GM21528 (cell line): Measurements from ENCODE around the gene CAV2.
"Not testable (repeated sequence)": the region's sequence is repeated elsewhere in the genome, so short reads cannot be mapped to it uniquely, and the experiment has no call there.

ENCODE experiments used
- ATAC-seq: cut with Tn5 transposase; IDR thresholded peaks from one replicate; pipeline ENCODE4 v1.9.1; 2021; ENCODE audit warnings: mild to moderate bottlenecking, moderate library complexity; ENCODE audit not compliant: unreplicated experiment, low FRiP score

Gene CAV2, protein sequence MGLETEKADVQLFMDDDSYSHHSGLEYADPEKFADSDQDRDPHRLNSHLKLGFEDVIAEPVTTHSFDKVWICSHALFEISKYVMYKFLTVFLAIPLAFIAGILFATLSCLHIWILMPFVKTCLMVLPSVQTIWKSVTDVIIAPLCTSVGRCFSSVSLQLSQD

DNA sequence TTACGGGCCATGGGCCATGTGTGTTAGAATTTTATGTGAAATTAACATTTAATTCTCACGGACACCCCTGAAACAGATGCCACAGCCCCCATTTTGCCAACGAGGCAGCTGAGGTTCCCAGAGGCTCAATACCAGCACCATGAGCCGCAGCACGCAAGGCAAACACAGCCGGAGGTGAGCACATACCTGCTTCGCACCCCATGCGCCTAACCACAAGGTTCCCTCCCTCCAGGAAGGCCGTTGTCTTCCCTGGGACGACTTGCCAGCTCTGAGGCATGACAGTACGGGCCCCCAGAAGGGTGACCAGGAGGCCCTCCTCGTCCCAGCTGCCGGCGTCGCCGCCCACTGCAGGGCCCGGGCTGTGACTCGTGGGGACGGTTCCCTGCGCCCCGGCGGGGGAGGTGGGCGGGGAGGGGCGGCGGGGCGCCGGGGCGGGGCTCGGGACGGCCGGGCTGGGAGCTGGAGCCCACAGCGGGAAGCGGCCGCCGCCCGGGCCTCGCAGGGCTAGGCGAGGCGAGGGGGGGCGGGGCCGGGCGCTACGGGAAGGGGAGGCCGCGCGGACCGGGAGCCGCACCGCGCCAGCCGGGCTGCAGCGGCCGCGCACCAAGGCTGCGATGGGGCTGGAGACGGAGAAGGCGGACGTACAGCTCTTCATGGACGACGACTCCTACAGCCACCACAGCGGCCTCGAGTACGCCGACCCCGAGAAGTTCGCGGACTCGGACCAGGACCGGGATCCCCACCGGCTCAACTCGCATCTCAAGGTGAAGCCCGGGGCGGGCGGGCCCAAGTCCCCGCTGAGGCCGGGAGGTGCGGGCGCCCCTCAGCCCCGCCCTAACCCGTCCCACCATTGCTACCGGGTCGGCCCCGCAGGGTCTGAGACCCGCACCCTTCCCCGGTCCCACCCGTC, at the start of gene CAV2:
CAV2 (plus strand) TSS at position 571 of the 910 bp plus-strand sequence; CDS start at position 615, 44 bp downstream.
- ATAC-seq, result peak; percentile 52

DNA sequence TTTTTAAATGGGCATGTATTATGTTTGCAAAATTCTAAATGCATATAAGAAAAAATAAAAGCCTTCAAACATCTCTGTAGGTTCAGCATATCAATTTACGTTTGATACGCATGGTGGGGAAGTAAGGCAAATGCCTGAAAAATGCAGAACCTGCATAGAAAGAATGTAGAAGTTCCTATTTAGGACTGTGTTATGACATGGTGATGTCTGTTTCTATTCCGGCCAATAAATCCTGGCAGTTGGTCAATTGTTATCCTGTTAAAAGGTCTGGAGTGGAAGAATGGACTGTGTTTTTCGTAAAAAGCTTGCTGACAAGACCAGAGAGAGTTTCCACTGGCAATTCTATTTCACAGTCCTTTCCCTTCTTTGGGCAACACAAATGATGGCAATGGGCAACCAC, 49.6 kb upstream of the CAV2 start:
- ATAC-seq, result no peak

DNA sequence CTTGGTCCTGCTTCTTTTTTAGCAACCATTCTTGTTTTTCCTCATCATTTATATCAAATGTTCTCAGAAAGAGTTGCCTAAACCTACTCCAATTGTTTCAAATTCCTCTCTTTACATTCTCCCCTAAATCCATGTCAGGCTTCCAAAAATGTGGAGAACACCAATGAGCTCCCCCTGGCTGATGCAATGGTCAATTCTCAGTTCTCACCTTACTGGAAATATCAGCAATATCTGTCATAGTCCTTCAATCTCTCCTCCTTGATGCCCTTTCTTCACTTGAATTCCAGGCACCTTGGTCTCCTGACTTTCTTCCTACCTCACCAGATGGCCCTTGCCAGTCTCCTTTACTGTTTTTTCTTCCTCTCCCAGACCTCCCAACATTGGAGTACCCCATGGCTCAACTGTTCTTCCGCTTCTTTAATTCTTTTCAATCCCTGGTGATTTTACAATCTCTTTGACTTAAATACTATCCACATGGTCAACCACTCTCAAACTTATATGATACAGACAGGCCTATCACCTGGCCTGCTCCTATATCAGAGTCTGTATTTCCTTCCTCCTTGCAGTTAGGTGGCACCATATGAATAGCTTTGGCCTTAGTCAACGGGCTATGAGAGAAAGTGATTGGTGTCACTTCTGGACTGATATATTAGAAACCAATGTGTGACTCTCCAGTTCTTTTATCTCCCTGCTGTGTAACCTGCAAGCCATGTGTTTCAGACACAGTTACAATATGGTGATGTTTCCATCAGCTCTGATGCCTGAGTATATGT, 47.4 kb upstream of the CAV2 start:
- no peak for ATAC-seq

DNA sequence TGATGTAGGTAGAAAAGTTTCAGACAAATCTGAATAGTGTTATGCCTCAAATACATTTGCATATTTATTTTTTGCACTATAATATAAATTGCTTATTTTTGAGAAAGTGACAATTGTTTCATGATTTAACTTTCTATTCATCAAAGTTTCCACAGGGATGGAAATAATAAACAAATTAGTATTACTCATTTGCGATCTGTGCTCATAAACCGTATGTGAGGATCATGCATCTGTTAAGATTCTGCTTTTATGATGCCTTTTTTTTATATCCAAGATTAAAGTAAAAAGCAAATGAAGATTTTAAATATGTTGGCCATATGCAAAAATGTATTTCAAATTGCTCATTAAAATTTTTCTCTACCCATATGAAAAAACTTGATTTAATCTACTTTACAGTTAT, 45.2 kb upstream of the CAV2 start:
- ATAC-seq, result no peak

DNA sequence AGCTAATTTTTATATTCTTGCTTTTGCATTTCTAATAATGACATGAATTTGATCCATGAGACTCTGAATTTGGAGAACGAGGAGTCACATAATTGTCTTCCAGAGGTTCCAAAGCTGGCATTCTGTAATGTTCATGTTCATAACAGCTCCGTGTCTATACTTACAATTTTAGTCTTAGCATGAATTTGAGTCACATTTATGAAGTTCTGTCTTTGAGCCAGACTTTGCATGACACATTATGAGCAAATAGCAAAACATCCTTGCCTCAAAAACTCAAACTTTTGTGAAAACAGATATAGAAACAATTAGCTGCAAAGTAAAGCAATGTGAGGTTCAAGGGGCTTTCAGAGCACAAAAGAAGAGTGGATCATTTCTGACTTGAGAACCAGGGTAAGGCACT, 44.5 kb upstream of the CAV2 start:
- ATAC-seq, result no peak

DNA sequence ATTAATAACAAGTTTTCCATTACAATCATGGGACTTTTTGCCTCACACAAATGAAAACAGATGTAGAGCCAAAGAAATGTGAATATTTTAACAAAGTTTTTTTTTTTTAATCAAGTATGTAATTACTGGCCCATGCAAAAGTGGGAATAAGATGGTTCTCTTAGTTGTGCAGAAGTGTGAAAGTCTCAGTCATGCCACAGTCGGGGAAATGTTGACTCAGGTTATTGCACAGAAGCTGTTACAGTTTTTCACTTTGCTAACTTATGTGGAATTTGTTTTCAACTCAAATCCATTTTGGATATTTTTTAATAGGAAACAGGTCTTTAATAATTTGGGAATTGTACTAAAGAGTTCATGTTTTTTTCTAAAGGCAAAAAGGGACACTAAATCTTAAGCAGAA, 44.0 kb upstream of the CAV2 start:
- ATAC-seq, result no peak

DNA sequence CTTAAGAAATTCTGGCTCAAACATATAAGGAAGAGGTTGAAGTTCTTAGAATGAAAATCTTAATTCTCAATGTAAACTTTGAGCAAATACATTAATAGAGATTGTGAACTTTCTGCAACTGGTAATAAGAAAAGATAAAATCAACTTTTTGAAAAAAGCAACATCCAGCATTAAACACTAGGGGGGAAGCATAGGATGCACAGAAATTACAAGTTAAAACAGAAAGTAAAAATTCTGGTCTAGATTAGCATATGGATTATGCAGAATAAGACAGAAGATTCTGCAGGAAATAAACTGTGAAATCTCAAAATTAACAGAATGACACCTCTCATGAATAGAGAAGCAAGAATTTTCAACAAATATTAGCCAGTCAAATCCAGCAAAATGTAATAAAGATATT, 38.0 kb upstream of the CAV2 start:
- no peak for ATAC-seq

DNA sequence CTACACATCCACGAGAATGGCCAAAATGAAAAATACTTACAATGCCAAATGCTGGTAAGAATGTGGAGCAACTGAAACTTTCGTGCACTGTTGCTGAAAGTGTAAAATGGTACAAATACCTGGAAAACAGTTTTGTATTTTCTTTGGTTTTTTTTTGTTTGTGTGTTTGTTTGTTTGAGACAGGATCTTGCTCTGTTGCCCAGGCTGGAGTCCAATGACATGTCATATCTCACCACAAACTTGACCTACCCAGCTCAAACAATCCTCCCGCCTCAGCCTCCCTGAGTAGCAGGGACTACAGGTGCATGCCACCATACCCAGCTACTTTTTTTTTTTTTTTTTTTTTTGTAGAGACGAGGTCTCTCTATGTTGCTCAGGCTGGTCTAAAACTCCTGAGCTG, 35.6 kb upstream of the CAV2 start:
- no peak for ATAC-seq

DNA sequence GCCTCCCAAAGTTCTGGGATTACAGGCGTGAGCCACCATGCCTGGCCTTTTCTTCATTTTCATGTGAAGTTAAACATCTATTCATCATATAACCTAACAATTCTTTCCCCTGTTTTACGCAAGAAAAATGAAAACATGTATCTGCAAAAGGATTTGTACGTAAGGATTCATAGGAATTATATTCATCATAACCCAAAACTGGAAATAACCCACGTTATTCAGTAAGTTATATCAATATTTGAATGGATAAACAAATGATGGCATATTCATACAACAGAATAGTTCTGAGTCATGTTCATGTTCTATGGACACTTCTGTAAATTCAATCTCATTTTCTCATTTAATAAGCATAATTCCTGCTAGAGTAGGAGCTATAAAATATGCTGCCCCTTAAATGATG, 35.2 kb upstream of the CAV2 start:
- no peak for ATAC-seq

DNA sequence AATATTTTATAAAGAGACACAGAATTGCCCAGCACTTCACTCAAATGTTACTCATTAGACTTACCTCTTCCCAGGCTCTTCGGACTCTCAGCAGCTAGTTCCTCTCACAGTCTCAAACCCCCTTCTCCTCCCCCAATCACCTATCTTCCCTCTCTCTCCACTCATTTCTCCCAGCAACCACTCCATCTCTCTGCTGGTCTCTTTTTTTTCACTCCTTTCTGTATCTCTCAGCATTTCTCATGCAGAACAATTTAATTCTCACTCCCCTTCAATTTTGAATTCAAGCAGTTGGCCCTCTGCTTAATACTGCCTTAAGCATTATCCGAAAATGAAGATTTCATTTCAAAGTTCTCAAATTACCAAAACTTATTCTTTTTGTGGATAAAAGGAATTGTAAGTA, 34.4 kb upstream of the CAV2 start:
- no peak for ATAC-seq

DNA sequence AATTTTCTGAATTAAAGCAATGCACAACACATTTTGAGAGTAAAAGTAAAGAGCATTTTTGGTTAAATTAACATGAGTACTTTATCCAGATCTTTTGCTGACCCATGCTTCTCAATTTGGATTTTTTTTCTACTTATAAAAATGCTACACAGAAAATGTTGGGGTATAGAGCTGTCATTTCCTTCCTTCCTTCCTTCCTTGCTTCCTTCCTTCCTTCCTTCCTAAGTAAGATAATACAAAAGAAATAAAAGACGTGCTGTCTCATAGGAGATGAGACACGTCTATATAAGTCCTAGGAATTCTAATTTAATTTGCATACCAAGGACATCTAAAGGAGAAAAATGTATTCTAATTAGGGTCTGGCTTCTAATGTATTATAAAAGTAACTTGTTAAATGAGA, 31.0 kb upstream of the CAV2 start:
- ATAC-seq, result no peak

DNA sequence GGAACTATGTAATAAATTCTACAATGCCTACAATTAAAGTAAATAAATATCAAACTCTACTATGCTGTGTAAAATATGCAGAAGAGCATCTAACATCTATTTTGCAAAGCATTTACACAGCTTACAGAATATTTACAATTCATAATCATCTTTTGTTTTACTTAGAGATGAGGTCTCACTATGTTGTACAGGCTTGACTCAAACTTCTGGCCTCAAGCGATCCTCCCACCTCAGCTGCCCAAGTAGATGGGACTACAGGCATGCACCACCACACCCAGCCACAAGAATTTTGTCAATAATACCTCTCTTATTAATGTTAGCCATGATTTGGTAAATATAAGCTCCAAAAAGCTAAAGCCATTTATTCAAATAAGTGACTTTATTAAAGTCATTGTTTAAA, 21.9 kb upstream of the CAV2 start:
- ATAC-seq, result no peak

DNA sequence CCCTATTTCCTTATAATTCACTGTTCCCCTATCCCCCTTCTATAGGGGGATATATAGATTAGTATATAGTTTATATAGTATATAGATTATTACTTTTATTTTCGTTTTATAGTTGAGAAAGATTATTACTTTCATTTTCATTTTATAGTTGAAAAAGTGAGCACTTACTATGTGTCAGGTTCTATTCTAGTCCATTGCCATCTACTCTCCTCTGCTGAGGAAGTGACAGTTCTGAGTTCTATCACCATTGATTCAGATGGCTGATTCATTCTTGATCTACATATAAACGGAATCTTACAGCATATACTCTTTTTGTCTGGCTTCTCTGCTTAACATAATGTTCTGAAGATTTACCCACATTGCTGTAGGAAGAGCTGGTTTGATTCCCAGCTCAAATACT, 20.7 kb upstream of the CAV2 start:
- ATAC-seq, result no peak

DNA sequence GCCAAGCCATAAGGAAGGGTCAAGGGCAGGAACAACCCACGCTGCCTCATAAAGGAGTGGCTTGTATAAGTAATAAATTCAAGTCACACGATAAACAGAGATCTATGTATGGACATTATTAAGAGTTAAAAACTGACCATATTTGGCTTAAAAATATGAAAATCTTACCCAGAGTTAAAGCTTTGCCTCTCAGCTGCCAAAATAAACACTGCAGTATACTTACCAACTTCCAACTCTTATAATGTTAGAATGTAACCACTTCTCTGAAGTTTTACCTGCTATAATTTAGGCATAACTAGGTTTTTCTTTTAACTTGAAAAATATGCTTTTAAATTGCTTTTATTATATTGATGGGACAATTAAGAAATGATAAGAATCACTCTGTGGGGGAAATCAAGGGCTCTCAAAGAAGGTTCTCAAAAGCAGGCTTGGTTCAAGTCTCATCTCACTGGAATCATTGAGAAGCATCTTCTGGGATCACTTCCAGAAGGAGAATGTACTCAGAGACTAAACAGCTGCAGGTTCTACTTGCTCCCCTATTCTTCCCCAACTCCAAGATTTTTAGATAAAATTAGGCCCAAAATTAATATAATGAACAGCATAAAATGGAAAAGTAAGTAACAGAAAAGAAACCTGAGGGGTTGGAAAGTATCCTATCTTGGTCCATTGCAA, 16.1 kb upstream of the CAV2 start:
- ATAC-seq, result no peak

DNA sequence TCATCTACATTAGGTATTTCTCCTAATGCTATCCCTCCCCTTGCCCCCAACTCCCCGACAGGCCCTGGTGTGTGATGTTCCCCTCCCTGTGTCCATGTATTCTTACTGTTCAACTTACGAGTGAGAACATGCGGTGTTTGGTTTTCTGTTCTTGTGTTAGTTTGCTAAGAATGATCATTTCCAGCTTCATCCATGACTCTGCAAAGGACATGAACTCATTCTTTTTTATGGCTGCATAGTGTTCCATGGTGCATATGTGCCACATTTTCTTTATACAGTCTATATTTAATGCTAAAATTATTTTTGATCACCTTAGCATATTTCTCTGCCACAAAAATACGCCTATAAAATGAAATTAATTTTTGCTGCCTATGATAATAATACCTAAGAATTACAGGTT, 15.1 kb upstream of the CAV2 start:
- not testable (repeated sequence) for ATAC-seq

DNA sequence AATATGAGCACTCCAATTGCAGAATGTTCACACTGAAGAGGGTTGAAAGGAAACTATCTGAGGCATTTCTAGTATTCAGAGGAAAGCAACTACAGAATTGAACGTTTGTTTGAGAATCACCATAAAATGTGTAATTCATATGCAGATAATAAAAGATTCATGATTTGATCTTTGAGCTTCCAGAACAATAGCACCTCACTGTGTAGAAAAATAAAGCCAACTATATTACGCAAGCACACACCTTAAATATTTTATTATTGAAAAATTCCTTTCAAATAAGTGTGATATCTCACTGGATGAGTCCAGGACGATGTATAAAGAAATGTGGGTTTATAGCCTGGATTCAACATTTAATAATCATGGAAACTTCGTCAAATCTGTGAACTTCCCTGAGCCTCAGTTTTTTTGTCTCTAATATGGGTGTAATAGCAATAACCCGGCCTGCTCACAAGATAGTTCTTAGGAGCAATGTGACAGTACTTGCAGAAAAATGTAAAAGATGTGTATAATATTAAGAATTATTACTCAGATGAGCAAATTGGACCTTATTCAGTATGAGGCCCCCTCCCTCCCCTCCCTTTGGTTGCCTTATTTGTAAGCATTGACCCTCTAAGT, 11.5 kb upstream of the CAV2 start:
- ATAC-seq, result no peak

DNA sequence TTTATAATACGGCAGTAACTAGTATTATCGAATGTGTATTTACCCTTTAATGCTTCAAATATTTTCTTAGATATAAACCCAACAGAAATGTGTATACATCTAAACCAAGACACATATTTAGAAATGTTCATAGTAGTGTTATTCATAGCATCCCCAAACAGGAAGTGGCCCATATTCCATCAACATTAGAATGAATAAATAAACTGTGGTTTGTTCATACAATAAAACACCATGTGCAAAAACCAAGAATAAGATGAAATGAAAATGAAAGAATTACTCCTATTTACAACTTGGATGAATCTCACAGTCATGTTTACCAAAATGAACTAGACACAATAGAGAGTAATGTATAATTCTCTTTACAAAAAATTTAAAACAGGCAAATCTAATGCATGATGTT, 9.2 kb upstream of the CAV2 start:
- no peak for ATAC-seq

DNA sequence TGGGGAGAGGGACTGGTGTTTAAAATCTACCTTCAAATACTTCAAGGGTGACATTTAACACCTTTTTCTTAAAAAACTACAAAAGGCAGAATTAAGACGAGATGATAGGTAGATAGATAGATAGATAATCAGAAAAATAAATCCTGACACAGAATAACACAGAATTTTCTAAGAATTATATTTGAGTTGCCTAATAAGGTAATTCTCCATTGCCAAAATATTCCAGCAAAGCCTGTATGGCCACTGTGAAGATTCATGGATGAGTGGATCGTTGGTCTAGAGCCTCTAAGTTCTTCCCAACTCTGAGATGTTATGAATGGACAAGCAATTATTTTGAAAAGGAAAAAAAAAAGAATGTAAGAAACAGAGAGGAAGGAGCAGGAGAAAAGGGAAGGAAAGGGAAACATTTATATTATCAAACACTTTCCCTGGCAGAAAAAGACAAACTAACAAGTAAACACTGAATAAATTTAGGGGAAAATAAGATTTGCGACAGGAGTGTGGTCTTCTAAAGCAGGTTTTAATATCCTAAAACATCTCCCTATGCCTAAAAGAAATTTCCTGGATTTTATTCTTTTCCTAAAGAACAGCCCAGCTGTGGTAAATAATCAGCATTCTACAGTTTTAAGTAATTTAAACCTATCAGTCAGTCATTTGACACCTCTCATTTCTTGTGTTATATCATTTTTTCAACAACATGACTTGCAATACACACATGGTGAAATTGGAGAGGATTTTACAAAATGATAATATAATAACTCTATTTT, 7.5 kb upstream of the CAV2 start:
- ATAC-seq, result no peak

DNA sequence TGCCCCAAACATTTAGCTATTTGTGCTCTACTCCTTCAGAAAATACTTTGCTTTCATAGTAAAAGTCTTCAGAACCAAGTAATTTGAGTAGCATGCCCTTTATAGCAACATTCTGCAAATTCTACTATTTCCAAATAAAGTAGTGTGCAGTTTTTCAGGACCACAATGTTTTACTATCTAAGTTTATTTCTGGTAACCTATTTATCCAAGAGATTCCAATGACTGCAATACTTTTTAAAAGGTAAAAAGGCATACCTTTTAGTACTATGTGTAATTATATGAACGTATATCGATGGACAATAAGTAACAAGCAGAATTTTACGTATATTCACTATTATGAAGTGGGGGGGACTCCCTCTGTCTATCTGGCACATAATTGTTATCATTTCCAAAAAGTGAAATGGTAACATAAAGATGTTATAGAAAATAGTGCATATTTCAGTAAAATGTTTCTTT, 6.9 kb upstream of the CAV2 start:
- no peak for ATAC-seq

DNA sequence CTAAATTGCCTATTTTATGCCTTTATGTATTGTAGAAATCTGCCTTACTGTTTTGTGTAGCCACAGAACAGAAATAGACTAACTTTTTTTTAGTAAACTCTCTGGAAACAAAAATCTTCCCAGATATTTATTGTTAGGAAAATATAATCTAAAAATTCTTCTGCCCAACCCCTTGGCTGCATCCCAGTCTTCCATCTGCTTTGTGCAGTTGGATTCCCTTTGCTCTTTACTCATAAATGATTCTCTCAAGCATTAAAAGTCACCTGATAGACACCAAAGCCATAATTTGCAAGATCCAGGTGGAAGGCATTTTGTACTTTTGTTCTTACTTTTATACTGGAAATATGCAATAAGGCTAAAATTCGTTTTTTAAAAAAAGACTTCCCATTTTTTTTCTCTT, 6.1 kb upstream of the CAV2 start:
- ATAC-seq, result no peak
